Progenitor cell of endocrine pancreas (in vitro differentiated cells): ENCODE results near the gene SLC6A12. TPM values are rescaled to one million over a fixed set of nuclear protein-coding genes. Genes with fewer than 3 reads are reported as not detected.

Source experiments
- DNase-seq: peaks from one replicate; pipeline ENCODE4 v3.0.0; 2021; ENCODE audit warnings: low spot score; ENCODE audit not compliant: unreplicated experiment
- H3K27ac Mint-ChIP-seq: 2 replicates; pipeline ENCODE4 v1.8.0; 2021; ENCODE audit warnings: mild to moderate bottlenecking, moderate library complexity, mixed read lengths
- H3K27me3 Mint-ChIP-seq: 2 replicates; pipeline ENCODE4 v1.8.0; 2021; ENCODE audit warnings: mixed read lengths
- H3K36me3 Mint-ChIP-seq: 2 replicates; pipeline ENCODE4 v1.8.0; 2022; ENCODE audit warnings: mixed read lengths; ENCODE audit not compliant: insufficient read depth
- H3K4me1 Mint-ChIP-seq: 2 replicates; pipeline ENCODE4 v1.8.0; 2021; ENCODE audit warnings: low read depth, mixed read lengths
- H3K4me3 Mint-ChIP-seq: 2 replicates; pipeline ENCODE4 v1.8.0; 2021; ENCODE audit warnings: low read depth, mild to moderate bottlenecking, moderate library complexity, mixed read lengths
- H3K9me3 Mint-ChIP-seq: 2 replicates; pipeline ENCODE4 v1.8.0; 2021; ENCODE audit warnings: low read depth, mixed read lengths
- CTCF ChIP-seq: fragments of 200-600 bp; sonication (generic); IDR thresholded peaks from one replicate; pipeline ENCODE4 v1.5.0; 2021; ENCODE audit warnings: antibody characterized with exemption, mild to moderate bottlenecking; ENCODE audit not compliant: unreplicated experiment
- total RNA-seq: library from RNA; stranded (reverse); gene quantifications from 2 replicates; pipeline ENCODE4 v1.2.1, GENCODE V29; 2021

SLC6A12 gene
- total RNA-seq, 1 donor from 2014 or later: 3.1 TPM

GRCh38 chr12:206746-207440 lies 7.1 kb downstream of the SLC6A12 start:
- TF ChIP-seq CTCF: no peak
- H3K27ac Mint-ChIP-seq: no peak overlapping the region
- H3K4me3 Mint-ChIP-seq: no peak overlapping the region
- H3K27me3 Mint-ChIP-seq: peaks cover 45% of the 10 kb centered on the region
- peaks cover 30% of the 10 kb centered on the region for H3K4me1 Mint-ChIP-seq
- no peaks in the 10 kb centered on the region for H3K9me3 Mint-ChIP-seq
- no peak for DNase-seq
- H3K36me3 Mint-ChIP-seq: no peaks in the 10 kb centered on the region

GRCh38 chr12:205026-205425 lies 8.9 kb downstream of the SLC6A12 start:
- no peak for DNase-seq
- Mint-ChIP-seq H3K4me3 (peak overlapping the region; percentile 44), H3K4me1 (peaks cover 12% of the 10 kb centered on the region), H3K9me3 (no peaks in the 10 kb centered on the region), H3K36me3 (no peaks in the 10 kb centered on the region), H3K27ac (no peak overlapping the region), H3K27me3 (peaks cover 58% of the 10 kb centered on the region)
- no peak for TF ChIP-seq CTCF

- no peak for TF ChIP-seq CTCF
- DNase-seq: no peak
- H3K27me3 Mint-ChIP-seq: peaks cover 63% of the 10 kb centered on the region
- no peaks in the 10 kb centered on the region for H3K9me3 Mint-ChIP-seq
- peak overlapping the region; percentile 72 for H3K4me3 Mint-ChIP-seq
- H3K27ac Mint-ChIP-seq: no peak overlapping the region
- peaks cover 8% of the 10 kb centered on the region for H3K4me1 Mint-ChIP-seq
- H3K36me3 Mint-ChIP-seq: no peaks in the 10 kb centered on the region
Observed at GRCh38 chr12:204261-204678, 9.7 kb downstream of the SLC6A12 start.

GRCh38 chr12:203462-204260 lies 10.3 kb downstream of the SLC6A12 start:
- peak; percentile 60 for TF ChIP-seq CTCF
- H3K4me3 Mint-ChIP-seq: peak overlapping the region; percentile 72
- no peaks in the 10 kb centered on the region for H3K36me3 Mint-ChIP-seq
- peaks cover 3% of the 10 kb centered on the region for H3K4me1 Mint-ChIP-seq
- H3K27me3 Mint-ChIP-seq: peaks cover 61% of the 10 kb centered on the region
- H3K9me3 Mint-ChIP-seq: no peaks in the 10 kb centered on the region
- peak; percentile 74 for DNase-seq
- H3K27ac Mint-ChIP-seq: no peak overlapping the region

- Mint-ChIP-seq H3K27me3 (peaks cover 59% of the 10 kb centered on the region), H3K36me3 (no peaks in the 10 kb centered on the region), H3K4me3 (peak overlapping the region; percentile 72), H3K9me3 (no peaks in the 10 kb centered on the region), H3K27ac (no peak overlapping the region), H3K4me1 (peaks cover 2% of the 10 kb centered on the region)
- no peak for TF ChIP-seq CTCF
- DNase-seq: no peak
Observed at GRCh38 chr12:203074-203461, 10.9 kb downstream of the SLC6A12 start.
